Glomerular endothelial cell (primary cell): ENCODE measurements around the gene RABEP2. TPM values are rescaled to one million over a fixed set of nuclear protein-coding genes. Genes with fewer than 3 reads are reported as not detected.
"Not testable (repeated sequence)": the region's sequence is repeated elsewhere in the genome, so short reads cannot be mapped to it uniquely, and the experiment has no call there.

Experiments
- DNase-seq: peaks from one replicate; pipeline ENCODE4 v3.0.0-alpha.2; 2011; ENCODE audit warnings: low read depth, low spot score; ENCODE audit errors: extremely low read depth
- total RNA-seq: library from RNA; depleted of rRNA; stranded (reverse); fragments of >200 nt; gene quantifications from 2 replicates; pipeline ENCODE4 v1.2.3, GENCODE V29; 2015

RABEP2 gene
- total RNA-seq, 1 donor from 2014 or later, result 61.0 TPM

- no peak for DNase-seq
Measured at GRCh38 chr16:28880589-28880915, 44.5 kb downstream of the RABEP2 start.

- no peak for DNase-seq
Measured at GRCh38 chr16:28879841-28880588, 45.0 kb downstream of the RABEP2 start.

GRCh38 chr16:28879261-28879840 is 45.7 kb downstream of the RABEP2 start:
- no peak for DNase-seq

- no peak for DNase-seq
Measured at GRCh38 chr16:28878083-28878926, 46.7 kb downstream of the RABEP2 start, which contains the start of gene ATP2A1. TSS of gene ATP2A1 (plus strand) at chr16:28878488. CDS start at chr16:28878672, 184 bp downstream.

GRCh38 chr16:28877655-28878000 is 47.4 kb downstream of the RABEP2 start:
- DNase-seq, result no peak

GRCh38 chr16:28876973-28877654 is 47.9 kb downstream of the RABEP2 start:
- no peak for DNase-seq

GRCh38 chr16:28876019-28876659 is 48.9 kb downstream of the RABEP2 start:
- no peak for DNase-seq

- DNase-seq, result no peak
Measured at GRCh38 chr16:28875134-28876018, 49.7 kb downstream of the RABEP2 start.

GRCh38 chr16:28874406-28874805 is 50.6 kb downstream of the RABEP2 start:
- no peak for DNase-seq

- no peak for DNase-seq
Measured at GRCh38 chr16:28873543-28874201, 51.4 kb downstream of the RABEP2 start.

GRCh38 chr16:28872952-28873351 is 52.1 kb downstream of the RABEP2 start:
- no peak for DNase-seq

- no peak for DNase-seq
Measured at GRCh38 chr16:28869201-28869600, 55.8 kb downstream of the RABEP2 start.

GRCh38 chr16:28867646-28868045 is 57.4 kb downstream of the RABEP2 start:
- not testable (repeated sequence) for DNase-seq

- no peak for DNase-seq
Measured at GRCh38 chr16:28867241-28867640, 57.8 kb downstream of the RABEP2 start.

GRCh38 chr16:28866454-28866804 is 58.6 kb downstream of the RABEP2 start:
- no peak for DNase-seq

- DNase-seq, result no peak
Measured at GRCh38 chr16:28865722-28866453, 59.1 kb downstream of the RABEP2 start.

GRCh38 chr16:28865001-28865688 is 59.9 kb downstream of the RABEP2 start:
- no peak for DNase-seq
